ENCODE results near the gene ST6GAL1.

The ST6GAL1 gene

GRCh38 chr3:187068787-187069186, 138.5 kb downstream of the ST6GAL1 start:
- Histone ChIP-seq H3K9me3 (no peaks in the 10 kb centered on the region), H3K27ac (no peak overlapping the region), H3K4me1 (ENCODE audit: control insufficient read depth in 1 of 2, insufficient read depth in 1 of 2, low read depth in 1 of 2, low read length in 1 of 2) (peaks cover 6 to 9% of the 10 kb centered on the region in 2 experiments), H3K27me3 (no peaks in the 10 kb centered on the region), H3K36me3 (peaks cover 57% of the 10 kb centered on the region), H3K4me3 (ENCODE audit: low read depth in 1 of 2, low read length in 1 of 2) (no peak overlapping the region)
- no peak for TF ChIP-seq CTCF (IDR thresholded peaks at IDR 0.05)

GRCh38 chr3:187069857-187070516, 139.7 kb downstream of the ST6GAL1 start:
- Histone ChIP-seq H3K4me1 (ENCODE audit: control insufficient read depth in 1 of 2, insufficient read depth in 1 of 2, low read depth in 1 of 2, low read length in 1 of 2) (peaks cover 6 to 9% of the 10 kb centered on the region in 2 experiments), H3K27me3 (no peaks in the 10 kb centered on the region), H3K27ac (no peak overlapping the region), H3K9me3 (no peaks in the 10 kb centered on the region), H3K4me3 (ENCODE audit: low read depth in 1 of 2, low read length in 1 of 2) (no peak overlapping the region), H3K36me3 (peaks cover 59% of the 10 kb centered on the region)
- TF ChIP-seq CTCF (IDR thresholded peaks at IDR 0.05) = no peak

- peaks cover 72% of the 10 kb centered on the region for H3K36me3 ChIP-seq
- no peaks in the 10 kb centered on the region for H3K27me3 ChIP-seq
- TF ChIP-seq CTCF (IDR thresholded peaks at IDR 0.05) = no peak
- no peak overlapping the region for H3K4me3 ChIP-seq (ENCODE audit: low read depth in 1 of 2, low read length in 1 of 2)
- H3K9me3 ChIP-seq = no peaks in the 10 kb centered on the region
- H3K4me1 ChIP-seq (ENCODE audit: control insufficient read depth in 1 of 2, insufficient read depth in 1 of 2, low read depth in 1 of 2, low read length in 1 of 2) = peaks cover 6 to 9% of the 10 kb centered on the region in 2 experiments
- peak overlapping the region; percentile 13 for H3K27ac ChIP-seq
These were observed 141.8 kb downstream of the ST6GAL1 start for GRCh38 chr3:187072102-187072501.

GRCh38 chr3:187072511-187072910, 142.2 kb downstream of the ST6GAL1 start:
- Histone ChIP-seq H3K36me3 (peaks cover 75% of the 10 kb centered on the region), H3K27ac (peak overlapping the region; percentile 13), H3K27me3 (no peaks in the 10 kb centered on the region), H3K4me1 (ENCODE audit: control insufficient read depth in 1 of 2, insufficient read depth in 1 of 2, low read depth in 1 of 2, low read length in 1 of 2) (peaks cover 6 to 9% of the 10 kb centered on the region in 2 experiments), H3K9me3 (no peaks in the 10 kb centered on the region), H3K4me3 (ENCODE audit: low read depth in 1 of 2, low read length in 1 of 2) (no peak overlapping the region)
- no peak for TF ChIP-seq CTCF (IDR thresholded peaks at IDR 0.05)

GRCh38 chr3:187073581-187074098, 143.3 kb downstream of the ST6GAL1 start:
- no peak for TF ChIP-seq CTCF (IDR thresholded peaks at IDR 0.05)
- Histone ChIP-seq H3K27me3 (no peaks in the 10 kb centered on the region), H3K4me1 (ENCODE audit: control insufficient read depth in 1 of 2, insufficient read depth in 1 of 2, low read depth in 1 of 2, low read length in 1 of 2) (peaks cover 6 to 9% of the 10 kb centered on the region in 2 experiments), H3K27ac (no peak overlapping the region), H3K36me3 (peaks cover 81% of the 10 kb centered on the region), H3K4me3 (ENCODE audit: low read depth in 1 of 2, low read length in 1 of 2) (no peak overlapping the region), H3K9me3 (no peaks in the 10 kb centered on the region)

All from neutrophil (primary cell).